Measurements from ENCODE around the gene OIP5. TPM values are rescaled to one million over a fixed set of nuclear protein-coding genes. Genes with fewer than 3 reads are reported as not detected.

OIP5 gene
- total and polyA plus RNA-seq, 9 of the 15 experiments (the other 6 are each of a cell fraction or from before 2014, with no cell fraction given): 8.3 to 54.8 (median 35.3) TPM

DNA sequence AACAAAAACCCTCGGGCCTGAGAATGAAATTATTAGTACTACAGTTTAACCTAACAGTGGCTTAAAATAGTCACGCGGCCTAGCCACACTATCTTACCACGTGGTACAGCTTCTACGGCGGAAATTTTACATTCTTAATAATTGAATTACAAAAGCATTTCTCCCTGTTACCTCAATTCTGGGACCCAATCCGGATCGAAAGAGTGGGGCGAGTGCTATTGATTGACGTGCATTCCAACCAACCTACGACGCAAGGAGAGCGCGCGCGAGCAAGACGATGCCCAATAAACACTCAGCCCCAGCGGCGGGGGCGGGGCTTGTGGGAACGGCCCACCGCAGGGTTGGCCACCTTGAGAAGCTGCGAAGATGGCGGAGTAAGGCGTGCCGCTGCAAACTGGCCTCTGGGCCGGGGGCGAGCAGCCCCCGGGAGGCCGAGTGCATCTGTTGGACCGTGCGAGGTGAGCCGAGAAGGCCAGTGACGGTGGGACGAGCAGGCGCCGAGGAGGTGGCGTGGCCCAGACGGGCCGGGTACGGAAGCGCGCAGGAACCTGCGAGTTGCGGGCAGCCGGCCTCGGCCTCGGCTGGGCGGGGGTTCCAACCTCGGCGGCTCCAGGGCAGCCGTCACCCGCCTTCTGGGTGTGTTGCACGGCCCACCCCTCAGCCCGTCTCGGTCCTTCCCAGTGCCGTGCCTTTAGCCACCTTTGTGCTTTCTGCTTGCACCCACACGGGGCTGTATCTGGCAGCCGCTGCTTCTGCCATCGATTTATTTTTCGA, 48.6 kb downstream of the OIP5 start:
- Histone ChIP-seq H3K36me3 (ENCODE audit: control insufficient read depth, insufficient read depth, low read length) (peaks cover 58% of the 10 kb centered on the region), H3K9me3 (replicated peaks; ENCODE audit: control insufficient read depth, insufficient read depth, low read depth, low read length) (no peaks in the 10 kb centered on the region), H2AFZ (ENCODE audit: low read depth, low read length) (peak overlapping the region; percentile 94), H3K27me3 (ENCODE audit: control insufficient read depth in 2 of 2, insufficient read depth in 2 of 2, low read length in 2 of 2) (no peaks in the 10 kb centered on the region), H3K4me1 (replicated peaks in 1 of 2; ENCODE audit: control insufficient read depth in 2 of 2, insufficient read depth in 2 of 2, low read length in 2 of 2) (peaks cover 8 to 12% of the 10 kb centered on the region in 2 experiments; a peak in 4 of 5 replicates), H3K4me3 (peak overlapping the region; percentile 87), H3K9me1 (ENCODE audit: control insufficient read depth, insufficient read depth, low read length) (no peaks in the 10 kb centered on the region), H3K79me2 (ENCODE audit: control insufficient read depth, insufficient read depth, low read length) (peaks cover 53% of the 10 kb centered on the region), H3K27ac (ENCODE audit: extremely low read depth, low read depth, low read length) (peak overlapping the region; percentile 98), H4K20me1 (replicated peaks; ENCODE audit: control insufficient read depth, insufficient read depth, low read length) (peaks cover 4% of the 10 kb centered on the region; the same call in 1 of the 2 replicates), H3K4me2 (ENCODE audit: insufficient read depth, low read length) (peak overlapping the region; percentile 94), H3K9ac (ENCODE audit: insufficient read depth in 1 of 2, low read depth in 2 of 2, low read length in 2 of 2) (peak overlapping the region; percentile 98 to 100)
- in situ Hi-C loops (cut with MboI) (no loop called here), intact Hi-C loops (cut with micrococcal nuclease) (loop anchor here (2.0 to 5.0 kb wide), 2 partner anchors 48 to 51 kb away; partner anchors contain the start of genes NUSAP1 and OIP5)
- BruUV-seq (replicated peaks): no TSS peak
- ChIA-PET POLR2A (interaction anchor here (0.6 to 2.1 kb wide), 13 partner anchors 9 to 1635 kb away, joined by 3 to 9 read pairs (median 3); partner anchors contain the start of genes CCDC32, NUSAP1 and OIP5), CTCF (ENCODE audit: low intra/inter-chr PET ratio) (no interaction called here)
- DNase-seq (ENCODE audit: extremely low read depth in 1 of 4, low spot score in 3 of 4) (peak; percentile 99 to 100 (median 99)), ATAC-seq (peak; percentile 99), FAIRE-seq (peak; percentile 97)
- under 1% methylated on average over 54 of the region's 61 CpGs for WGBS (ENCODE audit: insufficient coverage, low coverage, missing lambda C conversion rate)
- peak; percentile 91 for TF ChIP-seq TBP (optimal IDR thresholded peaks at IDR 0.05; ENCODE audit: low read depth, low read length)
- TF ChIP-seq, protein P1, sequence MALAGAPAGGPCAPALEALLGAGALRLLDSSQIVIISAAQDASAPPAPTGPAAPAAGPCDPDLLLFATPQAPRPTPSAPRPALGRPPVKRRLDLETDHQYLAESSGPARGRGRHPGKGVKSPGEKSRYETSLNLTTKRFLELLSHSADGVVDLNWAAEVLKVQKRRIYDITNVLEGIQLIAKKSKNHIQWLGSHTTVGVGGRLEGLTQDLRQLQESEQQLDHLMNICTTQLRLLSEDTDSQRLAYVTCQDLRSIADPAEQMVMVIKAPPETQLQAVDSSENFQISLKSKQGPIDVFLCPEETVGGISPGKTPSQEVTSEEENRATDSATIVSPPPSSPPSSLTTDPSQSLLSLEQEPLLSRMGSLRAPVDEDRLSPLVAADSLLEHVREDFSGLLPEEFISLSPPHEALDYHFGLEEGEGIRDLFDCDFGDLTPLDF (CRISPR knock-in tag; IDR thresholded peaks at IDR 0.05): peak; percentile 90
- TF ChIP-seq, protein P2, sequence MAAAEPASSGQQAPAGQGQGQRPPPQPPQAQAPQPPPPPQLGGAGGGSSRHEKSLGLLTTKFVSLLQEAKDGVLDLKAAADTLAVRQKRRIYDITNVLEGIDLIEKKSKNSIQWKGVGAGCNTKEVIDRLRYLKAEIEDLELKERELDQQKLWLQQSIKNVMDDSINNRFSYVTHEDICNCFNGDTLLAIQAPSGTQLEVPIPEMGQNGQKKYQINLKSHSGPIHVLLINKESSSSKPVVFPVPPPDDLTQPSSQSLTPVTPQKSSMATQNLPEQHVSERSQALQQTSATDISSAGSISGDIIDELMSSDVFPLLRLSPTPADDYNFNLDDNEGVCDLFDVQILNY (CRISPR knock-in tag; IDR thresholded peaks at IDR 0.05): peak; percentile 77
- TF ChIP-seq HNRNPL (IDR thresholded peaks at IDR 0.05; ENCODE audit: low read depth, low read length): peak; percentile 72; the same call in 1 of the 2 replicates
- TF ChIP-seq MAFG (tag; conservative IDR thresholded peaks at IDR 0.05): no peak
- TF ChIP-seq, protein P3, sequence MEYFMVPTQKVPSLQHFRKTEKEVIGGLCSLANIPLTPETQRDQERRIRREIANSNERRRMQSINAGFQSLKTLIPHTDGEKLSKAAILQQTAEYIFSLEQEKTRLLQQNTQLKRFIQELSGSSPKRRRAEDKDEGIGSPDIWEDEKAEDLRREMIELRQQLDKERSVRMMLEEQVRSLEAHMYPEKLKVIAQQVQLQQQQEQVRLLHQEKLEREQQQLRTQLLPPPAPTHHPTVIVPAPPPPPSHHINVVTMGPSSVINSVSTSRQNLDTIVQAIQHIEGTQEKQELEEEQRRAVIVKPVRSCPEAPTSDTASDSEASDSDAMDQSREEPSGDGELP (CRISPR knock-in tag; IDR thresholded peaks at IDR 0.05; ENCODE audit: borderline replicate concordance): peak; percentile 76
- TF ChIP-seq, protein P4, sequence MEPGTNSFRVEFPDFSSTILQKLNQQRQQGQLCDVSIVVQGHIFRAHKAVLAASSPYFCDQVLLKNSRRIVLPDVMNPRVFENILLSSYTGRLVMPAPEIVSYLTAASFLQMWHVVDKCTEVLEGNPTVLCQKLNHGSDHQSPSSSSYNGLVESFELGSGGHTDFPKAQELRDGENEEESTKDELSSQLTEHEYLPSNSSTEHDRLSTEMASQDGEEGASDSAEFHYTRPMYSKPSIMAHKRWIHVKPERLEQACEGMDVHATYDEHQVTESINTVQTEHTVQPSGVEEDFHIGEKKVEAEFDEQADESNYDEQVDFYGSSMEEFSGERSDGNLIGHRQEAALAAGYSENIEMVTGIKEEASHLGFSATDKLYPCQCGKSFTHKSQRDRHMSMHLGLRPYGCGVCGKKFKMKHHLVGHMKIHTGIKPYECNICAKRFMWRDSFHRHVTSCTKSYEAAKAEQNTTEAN (CRISPR knock-in tag; IDR thresholded peaks at IDR 0.05): peak; percentile 81; the same call in 1 of the 2 replicates
- no peak for TF ChIP-seq TCF7 (IDR thresholded peaks at IDR 0.05; ENCODE audit: borderline replicate concordance)
- TF ChIP-seq ZNF263 (CRISPR knock-in tag; IDR thresholded peaks at IDR 0.05; ENCODE audit: borderline replicate concordance): 0 out of 2 replicates have a peak, but pooled peaks have one; percentile 12
- TF ChIP-seq, protein P5, sequence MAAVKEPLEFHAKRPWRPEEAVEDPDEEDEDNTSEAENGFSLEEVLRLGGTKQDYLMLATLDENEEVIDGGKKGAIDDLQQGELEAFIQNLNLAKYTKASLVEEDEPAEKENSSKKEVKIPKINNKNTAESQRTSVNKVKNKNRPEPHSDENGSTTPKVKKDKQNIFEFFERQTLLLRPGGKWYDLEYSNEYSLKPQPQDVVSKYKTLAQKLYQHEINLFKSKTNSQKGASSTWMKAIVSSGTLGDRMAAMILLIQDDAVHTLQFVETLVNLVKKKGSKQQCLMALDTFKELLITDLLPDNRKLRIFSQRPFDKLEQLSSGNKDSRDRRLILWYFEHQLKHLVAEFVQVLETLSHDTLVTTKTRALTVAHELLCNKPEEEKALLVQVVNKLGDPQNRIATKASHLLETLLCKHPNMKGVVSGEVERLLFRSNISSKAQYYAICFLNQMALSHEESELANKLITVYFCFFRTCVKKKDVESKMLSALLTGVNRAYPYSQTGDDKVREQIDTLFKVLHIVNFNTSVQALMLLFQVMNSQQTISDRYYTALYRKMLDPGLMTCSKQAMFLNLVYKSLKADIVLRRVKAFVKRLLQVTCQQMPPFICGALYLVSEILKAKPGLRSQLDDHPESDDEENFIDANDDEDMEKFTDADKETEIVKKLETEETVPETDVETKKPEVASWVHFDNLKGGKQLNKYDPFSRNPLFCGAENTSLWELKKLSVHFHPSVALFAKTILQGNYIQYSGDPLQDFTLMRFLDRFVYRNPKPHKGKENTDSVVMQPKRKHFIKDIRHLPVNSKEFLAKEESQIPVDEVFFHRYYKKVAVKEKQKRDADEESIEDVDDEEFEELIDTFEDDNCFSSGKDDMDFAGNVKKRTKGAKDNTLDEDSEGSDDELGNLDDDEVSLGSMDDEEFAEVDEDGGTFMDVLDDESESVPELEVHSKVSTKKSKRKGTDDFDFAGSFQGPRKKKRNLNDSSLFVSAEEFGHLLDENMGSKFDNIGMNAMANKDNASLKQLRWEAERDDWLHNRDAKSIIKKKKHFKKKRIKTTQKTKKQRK (IDR thresholded peaks at IDR 0.05; ENCODE audit: borderline replicate concordance, low read depth, low read length): peak; percentile 68; the same call in 1 of the 2 replicates
- no peak for TF ChIP-seq ILF3 (IDR thresholded peaks at IDR 0.05; ENCODE audit: borderline replicate concordance)
- TF ChIP-seq ZNF184 (CRISPR knock-in tag; IDR thresholded peaks at IDR 0.05): no peak

Measured in K562 (cell line).